ENCODE data around the gene HIGD1C. TPM values are rescaled to one million over a fixed set of nuclear protein-coding genes. Genes with fewer than 3 reads are reported as not detected.

The HIGD1C gene
- total RNA-seq, 4 donors from 2014 or later = not detected

- peaks cover 21 to 33% of the 10 kb centered on the region in 2 donors for H3K4me1 ChIP-seq
- TF ChIP-seq POLR2A (IDR thresholded peaks at IDR 0.05) = no peak
- TF ChIP-seq CTCF (IDR thresholded peaks at IDR 0.05) = no peak
- H3K4me3 ChIP-seq (replicated peaks in 1 of 3) = no peak overlapping the region
- no peaks in the 10 kb centered on the region for H3K27me3 ChIP-seq
- peak overlapping the region in 2 of 3 donors; percentile 3 to 43 for H3K27ac ChIP-seq
- intact Hi-C loops (cut with DNase I) = no loop called here
- no peaks in the 10 kb centered on the region for H3K36me3 ChIP-seq
- WGBS, 2 donors = 86 to 89% methylated on average over 2 of the region's 2 CpGs
- no peaks in the 10 kb centered on the region for H3K9me3 ChIP-seq
- no peak for DNase-seq
Observed at GRCh38 chr12:51019927-51020326, 67.6 kb downstream of the HIGD1C start.

Small RNA genes within 50 kb of the gene (small RNA-seq; reads per million reads assigned to genes)
- gene AC008121.1 (not detected), gene RF00019 (not detected), gene RNU6-87P (not detected)

Other genes with a start within 250 kb of the HIGD1C start
- gene ATF1, start 188.4 kb upstream of the HIGD1C start, total RNA-seq = 10 to 100 TPM; 19.4 to 37.0 (median 25.5) TPM
- gene TMPRSS12, start 109.6 kb upstream of the HIGD1C start, total RNA-seq = under 1 TPM in 1 of 4 donors, not detected in 3; 0.45 TPM
- gene SLC11A2, start 73.8 kb downstream of the HIGD1C start, total RNA-seq = 100 to 1,000 TPM; 100 to 163 (median 140) TPM
- 100 to 1,000 TPM in 2 of 4 donors, 10 to 100 TPM in 2; 62.9 to 106 (median 86.7) TPM for gene LETMD1, start 95.8 kb downstream of the HIGD1C start, total RNA-seq
- gene CSRNP2, start 131.1 kb downstream of the HIGD1C start, total RNA-seq = 10 to 100 TPM; 21.3 to 35.8 (median 28.9) TPM
- 10 to 100 TPM; 14.9 to 22.6 (median 21.3) TPM for gene TFCP2, start 220.6 kb downstream of the HIGD1C start, total RNA-seq

Measured in thyroid gland (tissue), 4 donors.